MM.1S (cell line): Measurements from ENCODE around the gene PDE4C.

ENCODE experiments used
- DNase-seq: peaks from one replicate; pipeline ENCODE4 v3.0.0-alpha.2; 2015
- H2AFZ ChIP-seq: fragments of 300-600 bp; sonication (generic); 2 replicates; pipeline ENCODE4 v1.6.0; 2016; ENCODE audit warnings: antibody characterized with exemption, low read length
- H3F3A ChIP-seq: fragments of 300-600 bp; sonication (generic); 2 replicates; pipeline ENCODE4 v1.6.1; 2016; ENCODE audit warnings: mild to moderate bottlenecking, antibody characterized with exemption, low read length, moderate library complexity, mixed read lengths; ENCODE audit not compliant: insufficient read depth
- H3K27ac ChIP-seq: fragments of 300-600 bp; sonication (generic); 2 replicates; pipeline ENCODE4 v1.5.1; 2016; ENCODE audit warnings: mild to moderate bottlenecking, low read length
- H3K27me3 ChIP-seq: fragments of 300-600 bp; sonication (generic); replicated peaks from 2 replicates; pipeline ENCODE4 v1.6.0; 2016; ENCODE audit warnings: low read length; ENCODE audit not compliant: insufficient read depth
- H3K36me3 ChIP-seq: fragments of 300-600 bp; sonication (generic); replicated peaks from 2 replicates; pipeline ENCODE4 v1.6.1; 2016; ENCODE audit warnings: mild to moderate bottlenecking, low read length, mixed read lengths; ENCODE audit not compliant: insufficient read depth
- H3K4me1 ChIP-seq: fragments of 300-600 bp; sonication (generic); 2 replicates; pipeline ENCODE4 v1.6.1; 2016; ENCODE audit warnings: low read length, mixed read lengths
- H3K4me2 ChIP-seq: fragments of 300-600 bp; sonication (generic); 2 replicates; pipeline ENCODE4 v1.6.0; 2016; ENCODE audit warnings: low read depth, low read length
- H3K4me3 ChIP-seq: fragments of 300-600 bp; sonication (generic); 2 replicates; pipeline ENCODE4 v1.5.1; 2016; ENCODE audit warnings: low read length, mixed read lengths
- H3K79me2 ChIP-seq: fragments of 300-600 bp; sonication (generic); 2 replicates; pipeline ENCODE4 v1.6.1; 2016; ENCODE audit warnings: mixed run types, low read length, mixed read lengths
- H3K9ac ChIP-seq: fragments of 300-600 bp; sonication (generic); 2 replicates; pipeline ENCODE4 v1.6.1; 2016; ENCODE audit warnings: low read length, mixed read lengths
- H3K9me2 ChIP-seq: fragments of 300-600 bp; sonication (generic); replicated peaks from 2 replicates; pipeline ENCODE4 v1.6.1; 2016; ENCODE audit warnings: mild to moderate bottlenecking, low read length, mixed read lengths; ENCODE audit not compliant: insufficient read depth
- H3K9me3 ChIP-seq: fragments of 300-600 bp; sonication (generic); replicated peaks from 2 replicates; pipeline ENCODE4 v1.6.1; 2016; ENCODE audit warnings: mild to moderate bottlenecking, low read length, mixed read lengths; ENCODE audit not compliant: insufficient read depth
- H4K20me1 ChIP-seq: fragments of 300-600 bp; sonication (generic); 2 replicates; pipeline ENCODE4 v1.6.1; 2016; ENCODE audit warnings: mild to moderate bottlenecking, low read length, moderate library complexity, mixed read lengths; ENCODE audit not compliant: insufficient read depth
- EZH2 ChIP-seq: fragments of 300-600 bp; sonication (generic); optimal IDR thresholded peaks from 2 replicates; pipeline ENCODE3; 2017; ENCODE audit warnings: low read depth, mild to moderate bottlenecking, antibody characterized with exemption, low read length, mixed read lengths
- EZH2phosphoT487 ChIP-seq: fragments of 300-600 bp; sonication (generic); IDR thresholded peaks from 2 replicates; pipeline ENCODE4 v1.6.1; 2018; ENCODE audit warnings: antibody characterized with exemption, low read length
- TF ChIP-seq, protein P1 (sequence below): fragments of 300-600 bp; sonication (generic); IDR thresholded peaks from 2 replicates; pipeline ENCODE4 v1.5.1; 2016; ENCODE audit warnings: antibody characterized with exemption, low read length, mixed read lengths

PDE4C gene

DNA sequence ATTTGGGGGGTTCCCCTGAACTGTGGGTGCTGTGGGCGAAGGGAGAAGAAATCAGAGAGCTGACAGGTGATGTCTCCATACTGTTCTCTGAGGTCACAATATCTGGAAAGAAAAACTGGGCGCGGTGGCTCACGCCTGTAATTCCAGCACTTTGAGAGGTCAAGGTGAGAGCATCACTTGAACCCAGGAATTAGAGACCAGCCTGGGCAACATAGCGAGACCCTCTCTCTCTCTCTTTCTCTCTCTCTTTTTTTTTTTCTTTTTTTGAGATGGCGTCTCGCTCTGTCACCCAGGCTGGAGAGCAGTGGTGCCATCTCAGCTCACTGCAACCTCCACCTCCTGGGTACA, 26.1 kb upstream of the PDE4C start:
- H4K20me1 ChIP-seq, result no peaks in the 10 kb centered on the region
- peaks cover 77% of the 10 kb centered on the region for H3K27me3 ChIP-seq
- H3K9ac ChIP-seq, result no peak overlapping the region
- no peak for DNase-seq
- no peak overlapping the region for H3K4me2 ChIP-seq
- no peak overlapping the region for H2AFZ ChIP-seq
- H3K79me2 ChIP-seq, result no peaks in the 10 kb centered on the region
- no peaks in the 10 kb centered on the region for H3K9me2 ChIP-seq
- H3K4me3 ChIP-seq, result no peak overlapping the region
- no peaks in the 10 kb centered on the region for H3K9me3 ChIP-seq
- no peak overlapping the region for H3K27ac ChIP-seq
- H3K36me3 ChIP-seq, result no peaks in the 10 kb centered on the region
- no peaks in the 10 kb centered on the region for H3F3A ChIP-seq
- TF ChIP-seq EZH2phosphoT487, result no peak
- TF ChIP-seq, protein P1, sequence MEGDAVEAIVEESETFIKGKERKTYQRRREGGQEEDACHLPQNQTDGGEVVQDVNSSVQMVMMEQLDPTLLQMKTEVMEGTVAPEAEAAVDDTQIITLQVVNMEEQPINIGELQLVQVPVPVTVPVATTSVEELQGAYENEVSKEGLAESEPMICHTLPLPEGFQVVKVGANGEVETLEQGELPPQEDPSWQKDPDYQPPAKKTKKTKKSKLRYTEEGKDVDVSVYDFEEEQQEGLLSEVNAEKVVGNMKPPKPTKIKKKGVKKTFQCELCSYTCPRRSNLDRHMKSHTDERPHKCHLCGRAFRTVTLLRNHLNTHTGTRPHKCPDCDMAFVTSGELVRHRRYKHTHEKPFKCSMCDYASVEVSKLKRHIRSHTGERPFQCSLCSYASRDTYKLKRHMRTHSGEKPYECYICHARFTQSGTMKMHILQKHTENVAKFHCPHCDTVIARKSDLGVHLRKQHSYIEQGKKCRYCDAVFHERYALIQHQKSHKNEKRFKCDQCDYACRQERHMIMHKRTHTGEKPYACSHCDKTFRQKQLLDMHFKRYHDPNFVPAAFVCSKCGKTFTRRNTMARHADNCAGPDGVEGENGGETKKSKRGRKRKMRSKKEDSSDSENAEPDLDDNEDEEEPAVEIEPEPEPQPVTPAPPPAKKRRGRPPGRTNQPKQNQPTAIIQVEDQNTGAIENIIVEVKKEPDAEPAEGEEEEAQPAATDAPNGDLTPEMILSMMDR, result no peak
- TF ChIP-seq EZH2, result no peak
- peaks cover 12% of the 10 kb centered on the region; the same call in 1 of the 2 replicates for H3K4me1 ChIP-seq

DNA sequence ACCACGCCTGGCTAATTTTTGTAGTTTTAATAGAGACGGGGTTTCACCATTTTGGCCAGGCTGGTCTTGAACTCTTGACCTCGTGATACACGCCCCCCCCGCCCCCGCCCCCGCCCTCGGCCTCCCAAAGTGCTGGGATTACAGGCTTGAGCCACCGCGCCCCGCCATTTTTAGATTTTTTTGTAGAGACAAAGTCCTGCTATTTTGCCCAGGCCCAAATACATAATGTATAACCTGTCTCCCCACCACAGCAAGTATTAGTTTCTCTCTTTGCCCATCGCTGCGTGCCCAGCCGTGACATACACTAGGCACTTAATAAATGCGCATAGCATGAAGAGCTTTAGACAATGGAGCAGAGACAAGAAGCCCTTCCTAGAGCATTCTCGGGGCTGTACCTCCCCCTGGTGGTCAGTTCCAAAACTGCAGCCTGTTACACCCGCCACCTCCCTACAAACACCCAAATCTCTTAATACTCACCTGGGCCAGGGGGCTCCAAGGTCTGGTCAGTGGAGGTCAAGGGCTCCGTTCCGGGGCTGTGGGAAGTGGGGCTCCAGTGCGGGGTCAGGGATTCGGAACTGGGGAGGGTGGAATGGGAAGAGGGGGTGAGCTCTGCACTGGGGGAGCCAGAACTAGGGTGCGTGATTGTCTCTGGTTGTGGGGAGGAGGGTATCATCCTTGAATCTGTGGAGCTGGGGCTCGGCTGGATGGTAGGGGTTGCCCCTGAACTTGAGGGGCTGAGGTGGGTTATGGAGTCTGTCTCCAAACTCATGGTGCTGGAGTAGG, 25.5 kb upstream of the PDE4C start:
- no peaks in the 10 kb centered on the region for H4K20me1 ChIP-seq
- no peaks in the 10 kb centered on the region for H3K9me2 ChIP-seq
- H3K27ac ChIP-seq, result no peak overlapping the region
- no peaks in the 10 kb centered on the region for H3K36me3 ChIP-seq
- no peaks in the 10 kb centered on the region for H3K79me2 ChIP-seq
- DNase-seq, result peak; percentile 67
- no peak overlapping the region for H2AFZ ChIP-seq
- no peak overlapping the region for H3K4me2 ChIP-seq
- peaks cover 76% of the 10 kb centered on the region for H3K27me3 ChIP-seq
- no peaks in the 10 kb centered on the region for H3K9me3 ChIP-seq
- no peaks in the 10 kb centered on the region for H3F3A ChIP-seq
- H3K4me1 ChIP-seq, result peaks cover 12% of the 10 kb centered on the region; the same call in 1 of the 2 replicates
- no peak for TF ChIP-seq EZH2phosphoT487
- TF ChIP-seq, protein P1, result peak; percentile 93
- H3K9ac ChIP-seq, result no peak overlapping the region
- H3K4me3 ChIP-seq, result no peak overlapping the region

DNA sequence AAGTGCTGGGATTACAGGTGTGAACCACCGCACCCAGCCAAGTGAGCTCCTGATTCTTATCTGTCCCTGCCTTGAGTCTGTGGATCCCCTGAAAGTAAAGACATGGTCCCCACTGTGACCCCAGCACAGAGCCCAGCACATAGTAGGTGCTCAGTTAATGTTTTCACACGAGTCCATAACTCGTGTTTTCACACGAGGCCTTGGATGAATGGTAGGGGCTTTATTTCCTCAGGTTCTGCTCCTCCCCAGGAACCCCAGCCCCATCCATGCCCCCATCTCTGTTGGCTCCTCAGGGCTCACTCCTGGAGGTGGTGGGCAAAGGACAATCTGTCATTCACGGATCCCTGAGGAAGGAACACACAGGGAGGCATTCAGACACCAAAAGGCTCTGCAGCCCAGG, 23.6 kb upstream of the PDE4C start:
- H2AFZ ChIP-seq, result no peak overlapping the region

More for the DNA sequence above, 23.6 kb upstream of the PDE4C start:
- H3K4me1 ChIP-seq, result peaks cover 5% of the 10 kb centered on the region; the same call in 1 of the 2 replicates
- H3K27ac ChIP-seq, result no peak overlapping the region
- H3K4me3 ChIP-seq, result no peak overlapping the region
- no peaks in the 10 kb centered on the region for H3K36me3 ChIP-seq
- H3K79me2 ChIP-seq, result no peaks in the 10 kb centered on the region
- no peak overlapping the region for H3K4me2 ChIP-seq
- H3K27me3 ChIP-seq, result peaks cover 75% of the 10 kb centered on the region
- H3K9me3 ChIP-seq, result no peaks in the 10 kb centered on the region
- H3K9ac ChIP-seq, result no peak overlapping the region
- no peaks in the 10 kb centered on the region for H3F3A ChIP-seq
- TF ChIP-seq EZH2phosphoT487, result no peak
- no peak for TF ChIP-seq EZH2
- TF ChIP-seq, protein P1, result no peak
- H4K20me1 ChIP-seq, result no peaks in the 10 kb centered on the region
- no peaks in the 10 kb centered on the region for H3K9me2 ChIP-seq
- no peak for DNase-seq
